CD4-positive, alpha-beta T cell treated with Interleukin-2 at 100 ng/mL for 4 hours (primary cell): ENCODE data around the gene CHAF1B.
"Not testable (repeated sequence)": the region's sequence is repeated elsewhere in the genome, so short reads cannot be mapped to it uniquely, and the experiment has no call there.

Experiments
- DNase-seq: peaks from one replicate; pipeline ENCODE4 v3.0.0-alpha.2; 2020; ENCODE audit warnings: low spot score

The CHAF1B gene

DNA sequence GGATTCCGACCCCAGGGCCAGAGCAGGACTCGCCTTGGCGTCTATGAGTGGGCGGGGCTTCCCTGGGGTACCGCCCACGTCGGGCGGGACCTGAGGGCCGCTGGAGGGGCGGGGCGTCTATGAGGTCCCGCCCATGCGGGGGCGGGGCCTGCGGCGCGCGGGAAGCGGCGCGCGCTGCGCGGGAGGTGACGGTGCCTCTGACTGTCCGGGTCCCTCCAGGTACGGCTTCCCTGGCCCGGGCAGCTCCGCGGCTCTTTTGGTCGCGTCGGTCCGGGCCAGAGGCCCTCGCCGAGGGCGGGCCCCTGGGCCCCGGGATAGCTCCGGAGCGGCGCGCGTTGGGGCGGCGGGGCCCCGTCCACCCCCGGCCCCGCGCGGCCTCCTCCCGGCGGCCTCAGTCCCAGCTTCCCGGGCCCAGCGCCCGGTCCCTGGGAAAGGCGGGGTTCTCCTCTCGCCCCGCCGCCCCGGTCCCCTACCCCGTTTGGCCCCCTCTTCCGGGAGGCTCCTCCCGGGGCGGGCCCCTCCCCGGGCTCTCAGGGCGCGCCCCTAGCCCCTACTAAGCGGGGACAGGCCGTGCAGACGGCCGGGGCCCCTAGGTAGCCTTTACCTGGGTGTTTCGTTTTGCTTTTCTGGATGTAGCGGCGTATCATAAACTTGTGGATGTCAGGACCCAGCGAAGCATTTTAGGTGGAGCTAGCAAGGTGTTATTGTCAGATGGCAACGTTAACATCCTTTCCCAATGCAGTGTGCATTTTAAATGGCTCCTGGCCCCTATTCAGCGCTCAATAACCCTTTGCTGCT lies at the start of gene CHAF1B:
Gene CHAF1B, plus strand, starts transcription at position 160 of the 798 bp plus-strand sequence. CDS start 745 bp downstream, outside the sequence.
- peak; percentile 74 for DNase-seq

DNA sequence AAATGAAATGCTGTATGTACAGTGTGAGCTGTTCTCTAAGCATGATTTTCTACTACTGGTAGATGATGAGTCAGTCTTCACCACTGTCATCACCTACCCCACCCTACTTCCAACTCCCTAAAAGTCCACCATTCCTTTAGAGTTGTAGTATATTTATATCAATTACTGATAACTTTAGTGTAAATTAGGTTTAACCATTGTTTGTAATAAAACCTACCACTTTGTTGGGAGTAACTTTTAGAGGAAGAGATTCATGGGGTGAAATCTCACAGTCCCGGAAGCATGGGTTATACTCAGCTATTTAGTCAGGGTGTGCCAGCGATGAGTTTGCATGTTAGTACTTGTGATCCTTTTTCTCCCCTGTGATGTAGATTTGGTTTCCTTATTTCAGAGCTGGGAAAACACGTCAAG lies 48.1 kb upstream of the CHAF1B start:
- no peak for DNase-seq

DNA sequence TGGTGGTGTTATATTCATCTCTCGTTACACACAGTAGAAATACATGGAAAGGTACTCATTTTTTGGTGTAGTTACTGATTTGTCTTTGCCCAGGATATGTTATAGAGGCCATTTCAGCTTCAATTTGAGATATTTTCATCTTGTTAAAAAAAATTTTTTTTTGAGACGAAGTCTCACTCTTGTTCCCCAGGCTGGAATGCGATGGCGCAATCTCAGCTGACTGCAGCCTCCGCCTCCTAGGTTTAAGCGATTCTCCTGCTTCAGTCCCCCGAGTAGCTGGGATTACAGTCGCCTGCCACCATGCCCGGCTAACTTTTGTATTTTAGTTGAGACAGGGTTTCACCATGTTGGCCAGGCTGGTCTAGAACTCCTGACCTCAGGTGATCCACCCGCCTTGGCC lies 46.2 kb upstream of the CHAF1B start:
- DNase-seq, result no peak

GRCh38 chr21:36342581-36342980 lies 42.6 kb upstream of the CHAF1B start:
- not testable (repeated sequence) for DNase-seq

GRCh38 chr21:36344931-36345330 lies 40.3 kb upstream of the CHAF1B start:
- no peak for DNase-seq

DNA sequence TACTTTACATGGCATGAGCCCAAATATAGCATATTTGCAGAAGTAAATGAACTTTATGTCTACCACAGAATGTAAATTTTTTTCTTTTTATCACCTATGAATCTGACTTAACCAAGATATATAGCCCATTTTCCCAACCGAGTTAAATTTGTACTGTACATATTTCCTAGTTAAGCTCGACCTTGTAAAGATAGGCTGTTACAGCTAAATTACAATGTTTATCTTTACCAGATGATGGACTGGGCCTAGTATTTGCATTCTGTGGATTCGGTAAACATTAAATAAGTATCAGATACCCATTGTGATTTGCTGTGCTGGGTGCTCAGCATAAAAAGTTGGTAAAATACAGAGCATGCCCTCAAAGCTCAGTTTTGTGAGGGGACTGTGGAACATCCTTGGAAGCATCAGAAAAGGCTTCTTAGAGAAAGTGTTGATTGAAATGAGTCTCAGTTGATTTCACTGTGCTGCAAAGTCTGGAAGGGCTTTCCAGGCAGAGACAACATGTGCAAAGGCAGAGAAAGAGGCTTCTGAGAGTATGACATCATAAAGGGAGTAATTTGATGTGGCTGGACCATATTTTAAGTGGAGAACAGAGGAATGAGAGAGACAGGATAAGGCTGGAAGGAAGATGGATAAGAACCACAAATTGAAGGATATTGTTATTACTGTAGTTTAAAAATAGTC lies 37.8 kb upstream of the CHAF1B start:
- no peak for DNase-seq

- DNase-seq, result no peak
Observed at GRCh38 chr21:36347962-36348328, 37.2 kb upstream of the CHAF1B start.

GRCh38 chr21:36349315-36349714 lies 35.9 kb upstream of the CHAF1B start:
- DNase-seq, result no peak

DNA sequence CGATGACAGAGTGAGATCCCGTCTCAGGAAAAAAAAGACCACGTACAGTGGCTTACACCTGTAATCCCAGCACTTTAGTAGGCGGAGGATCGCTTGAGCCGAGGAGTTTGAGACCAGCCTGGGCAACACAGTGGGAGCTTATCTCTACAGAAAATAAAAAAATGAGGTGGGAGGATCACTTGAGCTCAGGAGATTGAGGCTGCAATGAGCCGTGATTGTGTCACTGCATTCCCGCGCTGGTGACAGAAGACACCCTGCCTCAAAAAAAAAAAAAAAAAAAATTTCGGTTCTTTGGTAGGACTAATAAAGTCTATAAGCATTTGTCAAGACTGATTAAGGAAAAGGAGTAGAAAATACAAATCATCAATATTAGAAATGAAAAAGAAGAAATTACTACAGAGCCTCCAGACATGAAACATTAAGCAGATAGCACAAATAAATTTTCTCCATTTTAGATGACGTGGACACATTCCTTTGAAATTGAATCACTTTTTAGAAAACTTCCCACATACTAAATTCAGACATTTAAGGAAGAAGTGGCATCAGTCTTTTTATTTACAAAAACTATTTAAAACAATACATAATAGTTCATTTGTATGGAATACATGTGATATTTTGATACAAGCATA lies 34.8 kb upstream of the CHAF1B start:
- no peak for DNase-seq

- no peak for DNase-seq
Observed at GRCh38 chr21:36354918-36355680, 30.1 kb upstream of the CHAF1B start.

DNA sequence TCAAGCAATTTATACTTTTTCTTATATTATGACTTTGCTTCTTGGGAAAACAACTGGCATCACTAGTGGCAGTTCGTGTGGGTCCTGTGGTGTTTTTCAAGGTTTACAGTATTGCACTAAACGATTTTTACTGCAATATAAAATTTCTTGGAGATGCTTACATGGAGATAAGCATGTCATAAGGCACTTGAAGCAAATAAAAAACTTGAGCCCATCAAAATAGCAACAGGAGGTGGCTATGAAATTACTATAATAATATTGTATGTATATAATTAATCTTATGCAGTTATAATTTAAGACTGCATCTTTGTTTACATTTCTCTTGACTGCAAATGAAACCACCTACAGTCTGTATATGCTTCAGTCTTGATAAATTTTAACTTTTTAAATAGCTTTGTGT lies 29.3 kb upstream of the CHAF1B start:
- DNase-seq, result no peak

DNA sequence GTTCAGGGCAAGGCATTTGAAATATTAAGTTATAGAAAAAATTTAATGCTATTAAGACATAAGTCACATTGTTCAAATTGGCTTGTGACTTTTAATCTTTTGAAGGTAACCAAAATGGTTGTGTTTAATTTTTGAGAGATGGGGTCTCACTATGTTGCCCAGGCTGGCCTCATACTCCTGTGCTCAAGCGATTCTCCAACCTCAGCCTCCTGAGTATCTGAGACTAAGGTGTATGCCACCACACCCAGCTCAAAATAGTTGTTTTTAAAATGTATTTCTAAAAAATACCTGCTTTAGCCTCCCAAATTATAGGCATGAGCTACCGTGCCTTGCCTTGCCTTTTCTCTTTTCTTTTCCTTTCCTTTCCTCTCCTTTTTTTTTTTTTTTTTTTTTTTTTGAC lies 26.0 kb upstream of the CHAF1B start:
- no peak for DNase-seq

DNA sequence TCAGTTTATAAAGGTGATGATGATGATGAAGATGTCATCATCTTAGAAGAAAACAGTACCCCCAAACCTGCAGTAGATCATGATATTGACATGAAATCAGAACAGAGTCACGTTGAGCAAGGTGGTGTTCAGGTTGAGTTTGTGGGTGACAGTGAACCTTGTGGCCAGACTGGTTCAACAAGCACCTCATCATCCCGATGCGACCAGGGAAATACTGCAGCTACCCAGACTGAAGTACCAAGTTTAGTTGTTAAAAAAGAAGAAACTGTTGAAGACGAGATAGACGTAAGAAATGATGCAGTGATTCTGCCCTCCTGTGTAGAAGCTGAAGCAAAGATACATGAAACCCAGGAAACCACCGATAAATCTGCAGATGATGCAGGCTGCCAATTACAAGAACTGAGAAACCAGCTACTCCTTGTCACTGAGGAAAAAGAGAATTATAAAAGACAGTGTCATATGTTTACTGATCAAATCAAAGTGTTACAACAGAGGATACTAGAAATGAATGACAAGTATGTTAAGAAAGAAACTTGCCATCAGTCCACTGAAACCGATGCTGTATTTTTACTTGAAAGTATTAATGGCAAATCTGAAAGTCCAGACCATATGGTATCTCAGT lies 16.0 kb upstream of the CHAF1B start:
- DNase-seq, result no peak

- no peak for DNase-seq
Observed at GRCh38 chr21:36375994-36376393, 9.2 kb upstream of the CHAF1B start.

DNA sequence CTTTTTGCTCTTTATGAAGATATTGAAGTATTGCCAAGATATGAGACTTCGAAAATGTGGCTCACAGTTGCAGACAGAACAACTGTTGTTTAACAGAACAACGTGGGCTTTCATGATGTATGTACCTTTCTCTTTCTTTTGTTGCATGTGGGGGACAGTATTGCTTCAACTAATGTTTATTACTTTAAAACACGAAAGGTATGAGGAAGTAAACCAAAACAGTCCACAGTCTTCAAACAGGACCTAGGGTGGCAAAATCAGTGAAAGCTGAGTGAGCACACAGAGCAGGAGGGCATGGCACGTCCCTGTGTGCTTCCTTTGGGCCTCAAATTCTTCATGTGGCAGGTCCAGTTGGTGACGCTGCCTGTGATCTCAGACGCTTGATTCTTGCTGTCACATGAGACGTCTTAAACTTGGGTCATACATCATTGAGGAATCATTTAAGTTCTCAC lies 7.8 kb upstream of the CHAF1B start:
- no peak for DNase-seq

DNA sequence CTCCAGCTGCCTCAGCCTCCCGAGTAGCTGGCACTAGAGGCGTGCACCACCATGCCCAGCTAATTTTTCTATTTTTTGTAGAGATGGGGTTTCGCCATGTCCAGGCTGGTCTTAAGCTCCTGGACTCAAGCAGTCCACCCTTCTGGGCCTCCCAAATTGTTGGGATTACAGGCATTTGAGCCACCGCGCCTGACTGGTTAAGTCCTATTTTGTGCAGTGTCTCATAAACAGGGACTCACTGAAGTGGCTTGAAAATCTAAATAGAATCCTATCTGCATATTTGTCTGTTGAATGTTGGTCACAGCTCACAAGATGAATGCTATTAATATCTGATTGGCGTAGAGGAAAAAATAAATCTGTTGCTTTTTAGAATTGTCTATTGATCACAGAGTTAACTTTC lies 5.9 kb upstream of the CHAF1B start:
- DNase-seq, result no peak

GRCh38 chr21:36381841-36382589 lies 3.2 kb upstream of the CHAF1B start:
- DNase-seq, result no peak

DNA sequence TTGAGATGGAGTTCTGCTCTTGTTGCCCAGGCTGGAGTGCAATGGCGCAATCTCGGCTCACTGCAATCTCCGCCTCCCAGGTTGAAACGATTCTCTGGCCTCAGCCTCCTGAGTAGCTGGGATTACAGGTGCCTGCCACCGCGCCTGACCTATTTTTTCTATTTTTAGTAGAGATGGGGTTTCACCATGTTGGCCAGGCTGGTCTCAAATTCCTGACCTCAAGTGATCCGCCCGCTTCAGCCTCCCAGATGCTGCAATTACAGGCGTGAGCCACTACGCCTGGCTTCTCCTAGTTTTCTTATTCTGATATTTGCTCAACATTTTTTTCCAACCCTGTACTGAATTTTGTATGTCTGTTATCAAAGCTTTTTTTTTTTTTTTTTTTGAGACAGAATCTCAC lies 2.5 kb upstream of the CHAF1B start:
- not testable (repeated sequence) for DNase-seq

DNA sequence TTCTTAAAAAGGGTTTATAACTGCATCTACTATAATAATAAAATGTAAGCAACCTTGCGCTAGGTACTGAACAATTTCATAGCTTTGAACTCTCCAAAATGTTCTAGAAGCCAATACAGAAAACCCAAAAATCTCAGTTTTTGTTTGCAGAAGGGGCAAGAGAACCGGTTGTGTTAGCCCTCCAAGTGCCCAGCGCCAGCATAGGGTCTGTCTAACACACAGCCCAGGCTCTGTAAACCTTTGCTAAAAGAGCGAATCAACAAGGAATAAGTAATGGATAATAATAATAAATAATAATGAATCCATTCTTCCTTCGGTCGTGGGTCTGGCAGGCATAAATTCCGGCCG lies 333 bp upstream of the CHAF1B start:
- DNase-seq, result no peak

DNA sequence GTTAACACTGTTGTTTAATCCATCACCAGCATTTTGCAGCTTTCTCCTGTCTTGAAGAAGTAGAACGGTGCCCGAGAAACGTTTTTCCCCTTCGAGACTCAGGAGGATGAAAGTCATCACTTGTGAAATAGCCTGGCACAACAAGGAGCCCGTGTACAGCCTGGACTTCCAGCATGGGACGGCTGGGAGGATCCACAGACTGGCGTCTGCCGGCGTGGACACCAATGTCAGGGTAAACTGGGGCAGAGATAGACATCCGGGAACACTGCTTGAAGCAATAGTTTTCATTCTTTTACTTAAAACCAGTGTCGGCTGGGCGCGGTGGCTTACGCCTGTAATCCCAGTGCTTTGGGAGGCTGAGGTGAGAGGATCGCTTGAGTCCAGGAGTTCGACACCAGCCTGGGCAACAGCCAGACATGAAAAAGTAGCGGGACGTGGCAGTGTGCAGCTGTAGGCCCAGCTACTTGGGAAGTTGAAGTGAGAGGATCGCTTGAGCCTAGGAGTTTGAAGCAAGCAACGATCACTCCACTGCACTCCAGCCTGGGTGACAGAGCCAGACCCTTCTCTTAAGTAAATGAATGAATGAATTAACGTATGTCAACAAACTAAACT lies 945 bp downstream of the CHAF1B start:
- no peak for DNase-seq

DNA sequence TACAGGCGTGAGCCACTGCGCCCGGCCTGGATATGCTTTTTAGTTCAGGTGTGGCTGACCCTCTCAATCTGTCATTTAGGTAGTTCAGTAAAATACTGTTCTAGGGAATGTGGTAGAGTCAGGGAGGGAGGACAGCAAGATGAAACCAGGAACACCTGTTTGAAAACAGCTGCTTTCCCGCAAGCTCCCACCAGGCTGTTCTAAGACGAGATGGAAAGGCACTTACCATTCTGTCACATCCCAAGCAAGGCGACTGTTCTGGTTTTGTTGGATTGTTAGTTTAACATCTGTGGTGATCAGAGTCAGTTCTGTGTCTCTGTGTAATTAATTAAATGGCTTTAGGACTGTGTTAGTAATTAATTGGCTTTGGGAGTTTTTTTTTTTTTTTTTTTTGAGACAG lies 2.9 kb downstream of the CHAF1B start:
- DNase-seq, result no peak
